GM12864 (cell line): ENCODE measurements around the gene DDX23.

ENCODE experiments used
- DNase-seq: peaks from one replicate; pipeline ENCODE4 v3.0.0-alpha.2; 2011; ENCODE audit warnings: low read depth
- H3K4me3 ChIP-seq: 2 replicates; pipeline ENCODE4 v1.5.1; 2011; ENCODE audit warnings: mild to moderate bottlenecking, low read depth, low read length, control low read depth
- TF ChIP-seq, protein P1 (sequence below): IDR thresholded peaks from 2 replicates; pipeline ENCODE4 v1.5.1; 2011; ENCODE audit warnings: low read depth, mild to moderate bottlenecking, moderate library complexity, low read length, control low read depth, inconsistent platforms; ENCODE audit errors: missing control alignments

Gene DDX23

DNA sequence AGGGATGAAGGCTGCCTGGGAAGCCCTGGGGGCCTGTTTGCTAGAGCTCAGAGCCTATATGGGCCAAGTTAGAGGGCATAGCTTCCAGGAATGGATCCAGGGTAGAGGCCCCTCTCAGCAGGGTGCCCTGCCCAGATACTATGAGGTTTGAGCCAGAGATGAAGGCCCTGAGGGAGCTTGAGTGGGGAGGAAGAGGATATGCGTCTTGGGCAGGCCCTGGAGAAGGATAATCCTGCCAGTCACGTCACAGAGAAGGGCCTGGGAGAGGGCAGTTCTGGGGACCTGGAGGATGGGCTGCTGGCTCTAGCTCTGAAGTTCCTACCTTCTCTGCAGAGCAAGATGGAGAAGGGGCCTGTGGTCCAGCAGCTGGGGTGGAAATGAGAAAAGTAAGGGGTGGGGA, 39.6 kb downstream of the DDX23 start:
- TF ChIP-seq, protein P1, sequence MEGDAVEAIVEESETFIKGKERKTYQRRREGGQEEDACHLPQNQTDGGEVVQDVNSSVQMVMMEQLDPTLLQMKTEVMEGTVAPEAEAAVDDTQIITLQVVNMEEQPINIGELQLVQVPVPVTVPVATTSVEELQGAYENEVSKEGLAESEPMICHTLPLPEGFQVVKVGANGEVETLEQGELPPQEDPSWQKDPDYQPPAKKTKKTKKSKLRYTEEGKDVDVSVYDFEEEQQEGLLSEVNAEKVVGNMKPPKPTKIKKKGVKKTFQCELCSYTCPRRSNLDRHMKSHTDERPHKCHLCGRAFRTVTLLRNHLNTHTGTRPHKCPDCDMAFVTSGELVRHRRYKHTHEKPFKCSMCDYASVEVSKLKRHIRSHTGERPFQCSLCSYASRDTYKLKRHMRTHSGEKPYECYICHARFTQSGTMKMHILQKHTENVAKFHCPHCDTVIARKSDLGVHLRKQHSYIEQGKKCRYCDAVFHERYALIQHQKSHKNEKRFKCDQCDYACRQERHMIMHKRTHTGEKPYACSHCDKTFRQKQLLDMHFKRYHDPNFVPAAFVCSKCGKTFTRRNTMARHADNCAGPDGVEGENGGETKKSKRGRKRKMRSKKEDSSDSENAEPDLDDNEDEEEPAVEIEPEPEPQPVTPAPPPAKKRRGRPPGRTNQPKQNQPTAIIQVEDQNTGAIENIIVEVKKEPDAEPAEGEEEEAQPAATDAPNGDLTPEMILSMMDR, result no peak
- no peak overlapping the region for H3K4me3 ChIP-seq
- no peak for DNase-seq

DNA sequence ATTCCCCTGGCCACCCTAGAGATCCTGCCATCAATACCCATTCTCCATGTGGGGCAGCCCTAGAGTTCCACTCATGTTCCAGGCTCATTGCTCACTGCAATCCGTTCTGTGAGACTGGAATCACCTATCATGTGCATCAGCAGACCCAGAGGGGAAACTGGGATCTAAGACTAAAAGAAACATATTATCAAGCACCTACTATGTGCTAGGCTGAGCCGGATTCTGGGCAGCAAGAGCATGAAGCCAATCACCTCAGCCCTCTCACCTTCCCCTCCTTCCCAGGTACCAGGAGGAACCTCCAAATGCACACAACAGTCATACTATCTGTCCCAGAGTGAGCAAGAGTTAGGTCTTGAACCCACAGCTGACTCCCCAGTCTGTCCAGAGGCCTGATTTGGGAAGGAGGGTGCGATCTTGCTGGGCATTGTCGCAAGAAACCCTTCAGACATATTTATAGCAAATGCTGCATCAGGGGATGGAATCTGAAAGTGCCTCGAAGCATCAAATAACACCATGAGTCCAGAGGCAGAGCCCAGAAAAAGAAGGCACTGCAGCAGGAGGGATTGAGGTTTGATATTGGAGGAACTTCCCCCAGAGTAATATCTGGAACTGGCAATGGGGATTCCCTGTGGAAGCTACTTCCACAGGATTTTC, 40.4 kb downstream of the DDX23 start:
- no peak overlapping the region for H3K4me3 ChIP-seq
- TF ChIP-seq, protein P1, result no peak
- no peak for DNase-seq

DNA sequence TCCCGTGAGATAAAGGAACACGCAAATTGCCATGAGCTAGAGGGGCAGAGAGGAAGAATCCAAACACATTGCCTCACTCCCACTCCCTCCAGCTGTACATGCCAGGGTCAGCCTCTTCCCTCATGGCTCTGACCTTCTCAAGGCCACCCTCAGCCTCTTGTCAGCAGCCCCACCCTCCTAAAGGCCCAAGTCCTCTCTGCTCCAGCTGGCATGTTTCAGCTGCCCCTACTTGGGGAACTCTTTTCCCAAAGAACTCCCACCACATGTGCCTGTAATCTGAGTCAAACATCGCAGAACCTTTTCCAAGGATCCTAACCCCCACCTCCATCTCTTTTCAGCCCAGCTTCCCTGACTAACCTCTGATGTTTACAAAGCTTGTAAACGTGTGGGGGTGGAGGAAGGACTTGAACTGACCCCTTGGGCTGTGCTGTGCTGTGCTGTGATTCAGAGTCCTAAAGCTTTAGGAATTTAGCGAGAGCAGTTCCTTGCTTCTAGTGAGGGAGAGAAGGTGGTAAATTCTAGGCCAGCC, 41.0 kb downstream of the DDX23 start:
- H3K4me3 ChIP-seq, result no peak overlapping the region
- no peak for DNase-seq
- TF ChIP-seq, protein P1, result no peak

DNA sequence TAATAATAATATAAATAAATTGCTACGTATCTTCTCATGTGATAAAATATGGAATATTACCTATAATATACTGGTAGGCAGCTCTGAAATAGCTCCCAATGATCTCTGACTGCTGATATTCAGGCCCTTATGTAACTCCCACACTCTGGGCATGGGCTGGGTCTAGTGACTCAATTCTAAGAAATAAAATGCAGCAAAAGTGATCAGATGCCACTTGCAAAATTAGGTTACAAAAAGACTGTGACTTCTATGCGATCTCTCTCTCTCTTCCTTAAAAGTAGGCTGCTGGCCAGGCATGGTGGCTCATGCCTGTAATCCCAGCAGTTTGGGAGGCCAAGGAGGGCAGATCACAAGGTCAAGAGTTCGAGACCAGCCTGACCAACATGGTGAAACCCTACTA, 44.0 kb downstream of the DDX23 start:
- no peak overlapping the region for H3K4me3 ChIP-seq
- TF ChIP-seq, protein P1, result no peak
- DNase-seq, result no peak

DNA sequence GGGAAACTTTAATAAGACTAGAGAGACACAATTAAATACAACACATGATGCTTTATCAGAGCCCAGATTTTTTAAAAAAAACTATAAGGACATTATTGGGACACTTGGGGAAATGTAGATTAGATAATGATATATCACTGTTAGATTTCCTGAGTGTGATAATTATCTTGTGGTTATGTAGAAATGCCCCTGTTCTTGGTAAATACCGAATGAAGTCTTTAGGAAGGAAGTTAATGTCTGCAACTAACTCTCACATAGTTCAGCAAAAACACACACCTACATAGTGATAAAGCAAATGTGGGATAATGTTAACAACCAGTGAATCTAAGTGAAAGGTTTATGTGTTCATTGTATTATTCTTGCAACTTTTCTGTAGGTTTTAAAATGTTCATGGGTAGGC, 48.3 kb downstream of the DDX23 start:
- no peak for DNase-seq
- TF ChIP-seq, protein P1, result no peak
- H3K4me3 ChIP-seq, result no peak overlapping the region

DNA sequence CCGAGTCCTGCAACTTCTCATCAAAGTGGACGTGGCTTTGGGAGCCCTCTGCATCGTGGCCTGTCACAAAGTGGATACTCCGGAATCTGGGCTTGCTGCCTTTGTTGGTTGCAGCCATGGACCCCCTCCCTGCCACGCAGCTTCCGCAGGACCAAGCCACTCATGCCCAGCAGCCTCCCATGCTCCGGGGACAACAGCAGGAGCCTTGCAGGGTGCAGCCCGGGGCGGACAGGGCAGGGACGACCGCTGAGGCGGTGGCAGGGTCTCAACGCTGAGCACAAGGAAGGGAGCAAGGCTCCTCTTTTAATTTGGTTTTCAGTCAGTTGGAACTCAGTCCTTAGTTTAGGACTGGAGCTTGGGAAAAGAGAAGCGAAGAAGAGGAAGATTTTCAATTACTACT, 51.0 kb downstream of the DDX23 start:
- DNase-seq, result no peak
- TF ChIP-seq, protein P1, result no peak
- H3K4me3 ChIP-seq, result no peak overlapping the region

DNA sequence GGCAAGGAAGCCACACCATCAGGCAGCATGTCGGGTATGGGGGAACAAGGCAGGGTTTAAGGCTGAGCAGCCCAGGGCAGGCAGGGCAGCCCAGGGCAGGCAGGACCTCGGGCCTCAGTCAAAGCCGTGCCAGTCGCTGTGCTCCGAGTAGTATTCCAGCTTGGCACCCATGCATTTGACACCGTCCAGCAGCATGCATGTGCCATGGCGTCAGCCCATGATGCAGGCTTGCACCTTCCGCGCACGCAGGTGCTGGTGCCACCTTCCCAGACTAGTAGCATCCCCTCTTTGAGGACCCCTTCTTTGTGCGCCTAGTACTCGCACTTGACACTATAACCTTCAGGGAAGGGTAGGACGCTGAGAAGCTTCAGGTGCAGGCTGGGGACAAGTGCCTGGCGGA, 51.5 kb downstream of the DDX23 start:
- H3K4me3 ChIP-seq, result no peak overlapping the region
- DNase-seq, result no peak
- TF ChIP-seq, protein P1, result no peak
